Measurements from ENCODE around the gene CALB2. TPM values are rescaled to one million over a fixed set of nuclear protein-coding genes. Genes with fewer than 3 reads are reported as not detected.

The CALB2 gene
- polyA plus RNA-seq, 1 donor from 2014 or later: 1.1 TPM

- no peak overlapping the region for H3K9ac ChIP-seq (ENCODE audit: low read length)
- no peaks in the 10 kb centered on the region for H3K9me2 ChIP-seq (ENCODE audit: insufficient read depth, low read length)
- no peaks in the 10 kb centered on the region for H3K36me3 ChIP-seq (ENCODE audit: insufficient read depth, low read length)
- no peaks in the 10 kb centered on the region for H3K27me3 ChIP-seq (ENCODE audit: insufficient read depth, low read depth, low read length)
- H3K4me2 ChIP-seq (ENCODE audit: low read length): no peak overlapping the region
- no peak overlapping the region for H3K27ac ChIP-seq (ENCODE audit: low read length)
- no peak overlapping the region for H3K4me3 ChIP-seq (ENCODE audit: low read length)
- H3F3A ChIP-seq (ENCODE audit: insufficient read depth, low read length, poor library complexity, severe bottlenecking): no peaks in the 10 kb centered on the region
- no peak overlapping the region for H2AFZ ChIP-seq (ENCODE audit: low read depth, low read length)
- H3K79me2 ChIP-seq (replicated peaks; ENCODE audit: insufficient read depth, low read length): no peaks in the 10 kb centered on the region
- H4K20me1 ChIP-seq (ENCODE audit: insufficient read depth): no peaks in the 10 kb centered on the region
- no peak for TF ChIP-seq MXI1 (conservative IDR thresholded peaks at IDR 0.05; ENCODE audit: poor library complexity, severe bottlenecking)
- no peak for TF ChIP-seq RAD21 (conservative IDR thresholded peaks at IDR 0.05)
- TF ChIP-seq EP300 (conservative IDR thresholded peaks at IDR 0.05; ENCODE audit: poor library complexity, severe bottlenecking): no peak
- no peak for TF ChIP-seq CTCF (IDR thresholded peaks at IDR 0.05; ENCODE audit: poor library complexity, severe bottlenecking)
- no peak for TF ChIP-seq REST (IDR thresholded peaks at IDR 0.05; ENCODE audit: borderline replicate concordance)
- TF ChIP-seq TAF1 (IDR thresholded peaks at IDR 0.05; ENCODE audit: low read depth): no peak
- no peak for TF ChIP-seq EZH2 (IDR thresholded peaks at IDR 0.05; ENCODE audit: borderline replicate concordance, insufficient read depth, low read length, poor library complexity, severe bottlenecking)
- no peak for TF ChIP-seq SMC3 (conservative IDR thresholded peaks at IDR 0.05; ENCODE audit: poor library complexity)
- no peak for TF ChIP-seq POLR2AphosphoS5 (IDR thresholded peaks at IDR 0.05)
- no peaks in the 10 kb centered on the region for H3K9me3 ChIP-seq (ENCODE audit: low read length)
Observed at GRCh38 chr16:71413341-71413740, 54.8 kb downstream of the CALB2 start.

- Histone ChIP-seq H3F3A (ENCODE audit: insufficient read depth, low read length, poor library complexity, severe bottlenecking) (no peaks in the 10 kb centered on the region), H3K9ac (ENCODE audit: low read length) (no peak overlapping the region), H3K27me3 (ENCODE audit: insufficient read depth, low read depth, low read length) (no peaks in the 10 kb centered on the region)
Observed at GRCh38 chr16:71414038-71414437, 55.5 kb downstream of the CALB2 start.

More at GRCh38 chr16:71414038-71414437, 55.5 kb downstream of the CALB2 start:
- no peaks in the 10 kb centered on the region for H3K36me3 ChIP-seq (ENCODE audit: insufficient read depth, low read length)
- no peak overlapping the region for H3K4me2 ChIP-seq (ENCODE audit: low read length)
- no peaks in the 10 kb centered on the region for H3K79me2 ChIP-seq (replicated peaks; ENCODE audit: insufficient read depth, low read length)
- no peaks in the 10 kb centered on the region for H4K20me1 ChIP-seq (ENCODE audit: insufficient read depth)
- no peak for TF ChIP-seq EP300 (conservative IDR thresholded peaks at IDR 0.05; ENCODE audit: poor library complexity, severe bottlenecking)
- TF ChIP-seq MXI1 (conservative IDR thresholded peaks at IDR 0.05; ENCODE audit: poor library complexity, severe bottlenecking): no peak
- no peak for TF ChIP-seq POLR2AphosphoS5 (IDR thresholded peaks at IDR 0.05)
- no peak for TF ChIP-seq CTCF (IDR thresholded peaks at IDR 0.05; ENCODE audit: poor library complexity, severe bottlenecking)
- no peak for TF ChIP-seq EZH2 (IDR thresholded peaks at IDR 0.05; ENCODE audit: borderline replicate concordance, insufficient read depth, low read length, poor library complexity, severe bottlenecking)
- TF ChIP-seq RAD21 (conservative IDR thresholded peaks at IDR 0.05): no peak
- no peak for TF ChIP-seq TAF1 (IDR thresholded peaks at IDR 0.05; ENCODE audit: low read depth)
- TF ChIP-seq SMC3 (conservative IDR thresholded peaks at IDR 0.05; ENCODE audit: poor library complexity): no peak
- TF ChIP-seq REST (IDR thresholded peaks at IDR 0.05; ENCODE audit: borderline replicate concordance): no peak
- no peaks in the 10 kb centered on the region for H3K9me2 ChIP-seq (ENCODE audit: insufficient read depth, low read length)
- H3K9me3 ChIP-seq (ENCODE audit: low read length): no peaks in the 10 kb centered on the region
- H2AFZ ChIP-seq (ENCODE audit: low read depth, low read length): no peak overlapping the region
- no peak overlapping the region for H3K4me3 ChIP-seq (ENCODE audit: low read length)
- no peak overlapping the region for H3K27ac ChIP-seq (ENCODE audit: low read length)

Measured in neural cell (in vitro differentiated cells).